HG03575 (cell line): ENCODE measurements around the gene RAP2B.
A peak's percentile ranks its signal among the peaks of the same experiment; 100 is the strongest.

Source experiments
- ATAC-seq: cut with Tn5 transposase; IDR thresholded peaks from one replicate; pipeline ENCODE4 v1.9.1; 2021; ENCODE audit not compliant: unreplicated experiment, insufficient number of reproducible peaks, low FRiP score; ENCODE audit errors: extremely low read depth

RAP2B gene

DNA sequence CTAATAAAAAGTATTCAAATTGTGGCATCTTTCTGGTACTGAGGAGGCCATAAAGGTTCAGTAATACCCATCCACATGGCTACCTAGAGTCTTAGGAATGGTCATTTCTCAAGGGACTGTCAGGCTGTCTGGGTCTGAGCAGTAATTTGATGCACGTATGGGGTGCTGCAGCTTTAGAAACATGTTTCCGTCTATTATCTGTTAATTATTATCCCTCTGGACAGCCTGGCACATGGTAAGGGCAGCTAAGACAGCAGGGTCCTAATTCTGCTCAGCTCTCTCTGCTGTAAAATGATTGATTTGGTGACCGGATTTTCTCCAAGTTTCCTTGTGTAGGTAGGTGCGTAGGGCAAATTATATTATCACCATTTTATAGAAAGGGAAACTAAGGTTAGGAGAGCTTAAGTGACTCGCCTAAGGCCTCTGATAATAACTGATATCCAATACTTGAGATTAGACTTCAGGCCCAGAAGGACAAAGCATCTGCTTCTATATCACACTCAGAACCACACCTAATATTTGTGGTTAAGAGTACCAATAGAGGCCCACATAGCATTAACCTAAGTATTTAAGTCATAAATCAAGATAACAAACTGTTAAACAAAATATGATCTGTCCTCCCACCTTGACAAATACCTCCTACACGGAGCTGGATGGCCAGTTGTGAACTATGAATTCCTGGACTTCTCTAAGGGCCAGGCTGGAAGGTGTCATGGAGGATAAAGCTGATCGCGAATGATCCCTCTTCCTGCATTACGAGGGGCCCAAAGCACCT lies 2.9 kb upstream of the RAP2B start:
- no peak for ATAC-seq

DNA sequence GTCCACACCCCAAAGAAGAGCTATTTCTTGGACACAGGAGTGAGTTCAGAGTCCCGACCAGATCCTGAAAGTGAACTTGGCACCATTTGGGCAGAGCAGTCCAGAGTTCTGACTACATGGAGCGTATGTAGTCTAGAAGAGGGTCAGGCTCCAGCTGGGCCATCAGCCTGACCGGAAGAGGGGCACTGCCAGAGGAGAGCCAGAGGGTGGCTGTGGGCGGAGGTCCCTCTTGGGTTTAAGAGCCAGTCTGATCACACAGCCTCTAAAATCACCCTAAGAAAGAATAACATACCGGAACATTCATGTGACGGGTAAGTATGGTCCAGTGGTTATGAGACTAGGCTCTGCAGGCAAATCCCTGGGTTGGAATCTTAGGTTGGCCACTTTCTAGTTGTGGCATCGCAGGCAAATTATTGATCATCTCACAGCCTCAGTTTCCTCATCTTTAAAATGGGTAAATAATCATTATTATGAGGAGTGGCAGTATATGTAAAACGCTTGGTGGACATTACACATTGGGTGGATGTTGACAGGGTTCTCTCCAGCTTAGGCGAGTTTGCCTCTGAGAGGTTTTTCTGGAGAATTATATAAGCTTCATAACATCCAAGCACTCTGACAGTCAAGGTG lies 2.1 kb upstream of the RAP2B start:
- no peak for ATAC-seq

DNA sequence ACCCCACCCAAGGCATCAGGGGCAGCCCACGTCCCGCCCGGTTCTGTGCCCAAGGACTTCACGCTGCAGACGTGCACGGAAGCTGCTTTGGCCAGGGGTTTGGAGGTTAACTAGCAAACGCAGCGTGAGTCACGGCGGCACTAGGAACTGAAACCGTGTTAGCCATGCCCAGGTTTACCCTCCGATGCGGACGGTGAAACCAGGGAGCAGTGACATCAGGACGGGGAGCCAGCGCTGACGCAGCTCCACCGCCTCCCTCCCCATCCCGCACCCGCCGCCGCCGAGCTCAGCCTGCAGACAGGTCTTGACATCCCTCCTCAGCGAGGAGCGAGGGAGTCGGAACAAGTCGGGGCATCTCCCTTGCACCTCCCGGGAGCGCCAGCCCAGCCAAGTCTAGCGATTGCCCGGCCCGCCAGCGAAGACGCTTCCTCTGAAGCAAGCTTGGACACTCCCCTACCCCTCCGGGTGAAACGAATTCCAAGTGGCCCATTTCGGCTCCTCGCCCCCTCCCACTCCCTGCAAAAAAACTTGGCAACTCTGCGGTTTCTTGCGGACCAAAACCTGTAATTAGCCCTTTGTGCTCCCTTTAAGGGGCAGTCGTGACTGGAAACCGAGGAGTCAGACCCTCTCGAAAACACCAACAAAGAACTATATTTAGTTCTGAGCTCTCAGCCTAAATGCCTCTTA lies 1.4 kb upstream of the RAP2B start:
- ATAC-seq = no peak

DNA sequence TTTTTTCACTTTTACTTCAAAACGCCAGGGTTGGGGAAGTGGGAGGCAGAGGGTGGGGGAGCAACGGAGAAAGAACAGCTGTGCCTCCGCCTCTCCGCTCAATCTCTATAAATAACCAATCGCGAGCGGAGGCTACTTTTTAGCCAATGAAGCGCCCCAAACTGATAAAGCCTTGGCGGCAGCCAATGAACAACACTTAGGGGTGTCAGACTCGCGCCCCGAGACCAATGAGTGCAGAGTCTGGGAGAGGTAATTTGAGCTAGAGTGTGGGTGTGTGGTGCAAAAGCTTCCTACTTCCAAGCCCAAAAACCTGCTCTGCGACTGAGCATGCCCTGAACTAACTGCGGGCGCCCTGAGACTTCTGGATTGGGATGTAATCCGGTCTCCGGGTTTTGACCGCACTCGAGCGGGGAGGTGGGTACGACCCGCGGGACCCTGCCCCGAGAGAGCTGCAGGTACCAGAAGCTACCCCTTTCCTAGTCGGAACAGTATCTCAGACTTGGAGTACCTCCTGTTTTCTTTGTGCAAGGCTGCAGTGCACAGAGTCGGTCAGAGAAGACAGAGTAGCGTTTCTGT lies 800 bp upstream of the RAP2B start:
- ATAC-seq = peak; percentile 87

DNA sequence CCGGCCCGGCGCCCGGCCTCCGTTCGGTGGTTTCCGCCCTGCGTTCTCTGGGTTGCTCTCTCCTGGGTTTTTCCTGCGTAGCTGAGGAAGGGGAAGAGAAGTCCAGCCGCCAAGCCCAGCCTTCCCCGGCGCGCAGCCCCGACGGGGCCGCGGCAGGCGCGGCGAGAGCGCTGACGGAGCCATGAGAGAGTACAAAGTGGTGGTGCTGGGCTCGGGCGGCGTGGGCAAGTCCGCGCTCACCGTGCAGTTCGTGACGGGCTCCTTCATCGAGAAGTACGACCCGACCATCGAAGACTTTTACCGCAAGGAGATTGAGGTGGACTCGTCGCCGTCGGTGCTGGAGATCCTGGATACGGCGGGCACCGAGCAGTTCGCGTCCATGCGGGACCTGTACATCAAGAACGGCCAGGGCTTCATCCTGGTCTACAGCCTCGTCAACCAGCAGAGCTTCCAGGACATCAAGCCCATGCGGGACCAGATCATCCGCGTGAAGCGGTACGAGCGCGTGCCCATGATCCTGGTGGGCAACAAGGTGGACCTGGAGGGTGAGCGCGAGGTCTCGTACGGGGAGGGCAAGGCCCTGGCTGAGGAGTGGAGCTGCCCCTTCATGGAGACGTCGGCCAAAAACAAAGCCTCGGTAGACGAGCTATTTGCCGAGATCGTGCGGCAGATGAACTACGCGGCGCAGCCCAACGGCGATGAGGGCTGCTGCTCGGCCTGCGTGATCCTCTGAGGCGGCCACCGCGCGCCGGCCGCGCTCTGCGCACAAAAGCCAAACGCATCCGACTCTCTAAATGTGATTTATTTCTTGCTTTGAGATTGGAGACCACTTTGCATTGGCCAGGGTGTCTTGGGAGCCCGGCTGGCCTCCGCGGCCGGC lies 727 bp downstream of the RAP2B start:
- no peak for ATAC-seq

DNA sequence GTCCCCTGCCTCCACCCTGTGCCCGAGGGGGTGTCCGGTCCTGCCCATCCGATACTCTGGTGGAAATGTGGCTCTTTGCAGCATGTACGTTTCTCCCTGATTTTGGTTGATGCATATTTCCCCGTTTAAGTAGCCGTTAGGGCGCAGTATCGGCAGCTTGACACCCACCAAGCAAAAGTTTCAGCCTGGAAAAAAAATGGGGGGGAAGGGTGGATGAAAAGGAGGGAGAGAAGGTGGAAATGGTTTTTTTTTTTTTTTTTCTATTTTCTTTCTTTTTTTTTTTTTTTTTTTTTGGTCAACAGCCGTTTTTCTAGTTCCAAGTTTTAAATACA lies 1.3 kb downstream of the RAP2B start:
- no peak for ATAC-seq

DNA sequence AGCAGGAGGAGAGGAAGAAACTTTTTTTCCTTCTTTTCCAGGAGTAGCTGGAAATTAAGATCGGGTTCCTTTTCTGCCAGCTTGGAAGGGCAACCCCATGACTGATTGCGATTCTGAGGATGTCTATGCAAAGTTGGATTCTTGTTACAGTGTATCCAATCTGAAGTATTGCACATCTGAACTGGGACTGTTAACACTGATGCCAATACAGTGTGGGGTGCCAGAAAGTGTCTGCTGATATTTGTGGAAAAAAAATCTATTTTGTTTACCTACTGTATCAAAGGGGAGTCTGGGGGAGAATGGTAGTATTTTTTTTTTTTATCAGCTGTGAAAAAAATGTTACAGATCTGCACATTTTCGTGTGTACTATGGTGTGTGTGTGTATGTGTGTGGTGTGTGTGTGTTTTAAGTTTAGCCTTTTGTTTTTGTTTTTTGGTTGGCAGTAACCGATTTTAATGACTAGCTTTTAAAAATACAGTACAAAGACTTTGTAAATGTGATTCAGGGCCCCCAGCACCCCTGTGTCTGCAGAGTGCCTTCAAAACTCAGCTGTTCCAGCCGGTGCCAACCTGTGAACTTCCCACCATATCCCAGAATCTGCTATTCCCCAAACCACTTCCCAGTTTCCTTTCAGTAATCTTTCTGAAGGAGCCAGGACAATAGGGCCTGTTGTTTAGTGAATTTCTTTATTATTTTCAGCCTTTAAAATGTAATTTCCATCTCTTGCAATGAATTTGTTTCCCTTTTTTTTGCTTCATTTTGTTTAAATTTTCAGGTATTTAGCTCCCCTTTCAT lies 1.9 kb downstream of the RAP2B start:
- ATAC-seq = no peak

DNA sequence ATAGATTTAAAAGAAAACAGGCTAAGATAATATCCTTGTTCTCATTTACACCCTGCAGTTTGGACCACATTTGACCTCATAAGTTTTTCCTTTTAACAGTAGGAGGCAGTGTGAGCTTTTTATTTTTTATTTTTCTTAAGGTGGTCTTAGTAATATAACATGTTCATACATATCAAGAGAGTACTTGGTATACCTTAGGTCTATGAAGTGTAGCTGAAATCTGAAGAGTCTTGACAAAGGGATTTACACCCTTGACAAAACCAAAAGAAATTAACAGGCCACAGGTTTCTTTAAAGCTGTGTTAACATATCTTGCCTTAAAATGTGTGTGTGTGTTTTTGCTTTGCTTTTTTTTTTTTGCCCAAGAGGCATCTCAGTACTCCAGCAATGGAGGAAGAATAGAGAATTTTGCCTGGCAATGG lies 3.2 kb downstream of the RAP2B start:
- ATAC-seq = no peak

DNA sequence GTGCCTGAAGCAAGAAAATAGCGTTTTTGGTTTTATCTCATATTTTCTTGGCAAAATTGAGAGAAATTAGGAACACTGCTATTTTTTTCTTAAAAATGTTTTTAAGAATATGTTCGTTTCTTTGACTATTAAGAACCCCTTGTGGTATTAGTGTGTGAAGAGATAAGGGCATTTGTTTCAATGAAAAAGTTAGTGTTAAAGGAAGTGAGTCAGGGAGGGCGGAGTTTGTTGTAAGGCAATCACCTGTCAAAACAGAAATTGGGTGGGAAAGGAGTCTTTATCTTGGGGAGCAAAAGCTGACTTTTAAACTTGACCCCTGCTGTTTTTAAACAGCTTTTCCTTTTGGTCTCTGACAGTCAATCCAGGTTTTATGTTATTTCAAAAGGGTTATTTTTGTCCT lies 4.2 kb downstream of the RAP2B start:
- ATAC-seq = no peak

DNA sequence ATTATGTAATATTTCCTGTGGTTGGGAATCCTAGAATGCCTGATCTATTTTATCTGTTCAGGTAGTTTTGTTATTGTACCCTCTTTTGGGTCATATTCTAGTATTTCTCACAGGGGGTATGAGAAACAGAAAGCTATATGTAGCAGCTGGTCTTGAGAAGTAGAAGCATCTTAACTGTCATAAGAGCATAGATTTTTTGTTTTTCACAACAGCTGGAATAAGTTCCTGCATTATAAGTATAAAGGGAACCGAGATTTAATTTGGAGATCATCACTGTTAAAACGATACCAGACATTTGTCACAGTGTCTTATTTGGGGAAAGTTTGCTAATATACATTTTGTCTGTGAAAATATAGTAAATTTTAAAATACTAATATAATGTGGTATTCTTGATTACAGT lies 4.8 kb downstream of the RAP2B start:
- no peak for ATAC-seq

DNA sequence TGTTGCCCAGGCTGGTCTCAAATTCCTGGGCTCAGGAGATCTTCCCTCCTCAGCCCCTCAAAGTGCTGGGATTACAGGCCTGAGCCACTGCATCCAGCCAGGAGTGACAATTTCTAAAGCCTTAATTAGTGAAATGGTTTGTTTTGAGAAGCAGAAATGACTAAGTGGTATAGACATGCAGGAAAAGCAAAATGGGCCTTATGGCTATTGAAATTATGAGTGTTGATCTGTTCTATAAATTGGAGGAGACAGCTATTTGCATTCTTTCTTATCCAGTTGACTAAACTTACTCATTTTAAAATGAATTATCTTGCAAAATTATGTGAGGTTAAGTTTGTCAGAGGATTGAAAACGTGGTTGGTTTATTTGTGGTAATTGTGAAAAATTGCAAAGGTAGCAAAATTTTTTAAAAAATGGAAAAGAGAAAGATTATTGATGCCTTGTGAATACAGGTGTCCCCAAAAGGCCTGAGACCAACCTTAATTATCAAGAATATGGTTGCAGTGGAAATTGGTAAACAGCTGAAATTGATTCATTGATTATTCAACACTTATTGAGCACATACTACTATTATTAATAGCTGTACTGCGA lies 7.9 kb downstream of the RAP2B start:
- no peak for ATAC-seq

DNA sequence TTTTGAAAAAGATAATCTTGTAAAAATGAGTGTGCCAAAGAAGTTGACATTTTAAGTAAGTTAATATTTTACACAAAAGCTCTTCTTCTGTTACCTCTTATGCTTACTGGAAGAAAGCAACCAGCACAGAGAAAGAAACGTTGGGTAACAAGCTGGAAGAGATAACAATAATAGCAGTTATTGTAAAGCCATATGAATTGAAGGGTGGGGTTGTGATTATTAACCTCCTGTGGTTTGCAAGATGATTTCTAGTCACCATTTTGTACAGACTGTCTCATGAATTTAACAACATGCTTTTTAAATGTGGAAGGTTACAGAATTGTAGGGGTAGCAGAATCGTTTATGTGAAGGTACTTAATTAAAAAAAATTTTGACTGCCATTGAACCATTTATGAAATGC lies 9.2 kb downstream of the RAP2B start:
- no peak for ATAC-seq

DNA sequence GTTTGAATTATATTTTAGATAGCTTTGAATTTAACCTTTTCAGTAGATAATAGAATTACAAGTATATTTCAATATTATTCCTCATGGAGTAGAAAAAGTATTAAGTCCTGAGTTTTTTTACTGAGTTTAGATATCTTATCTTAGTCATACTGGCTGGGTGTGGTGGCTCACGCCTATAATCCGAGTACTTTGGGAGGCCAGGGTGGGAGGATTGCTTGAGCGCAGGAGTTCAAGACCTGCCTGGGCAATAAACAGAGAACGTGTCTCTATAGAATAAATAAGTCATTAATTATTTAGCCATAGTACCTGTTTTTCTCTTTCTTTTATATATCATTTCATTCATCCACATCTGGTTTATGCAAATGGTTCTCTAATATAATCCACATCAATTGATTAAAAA lies 9.9 kb downstream of the RAP2B start:
- no peak for ATAC-seq

DNA sequence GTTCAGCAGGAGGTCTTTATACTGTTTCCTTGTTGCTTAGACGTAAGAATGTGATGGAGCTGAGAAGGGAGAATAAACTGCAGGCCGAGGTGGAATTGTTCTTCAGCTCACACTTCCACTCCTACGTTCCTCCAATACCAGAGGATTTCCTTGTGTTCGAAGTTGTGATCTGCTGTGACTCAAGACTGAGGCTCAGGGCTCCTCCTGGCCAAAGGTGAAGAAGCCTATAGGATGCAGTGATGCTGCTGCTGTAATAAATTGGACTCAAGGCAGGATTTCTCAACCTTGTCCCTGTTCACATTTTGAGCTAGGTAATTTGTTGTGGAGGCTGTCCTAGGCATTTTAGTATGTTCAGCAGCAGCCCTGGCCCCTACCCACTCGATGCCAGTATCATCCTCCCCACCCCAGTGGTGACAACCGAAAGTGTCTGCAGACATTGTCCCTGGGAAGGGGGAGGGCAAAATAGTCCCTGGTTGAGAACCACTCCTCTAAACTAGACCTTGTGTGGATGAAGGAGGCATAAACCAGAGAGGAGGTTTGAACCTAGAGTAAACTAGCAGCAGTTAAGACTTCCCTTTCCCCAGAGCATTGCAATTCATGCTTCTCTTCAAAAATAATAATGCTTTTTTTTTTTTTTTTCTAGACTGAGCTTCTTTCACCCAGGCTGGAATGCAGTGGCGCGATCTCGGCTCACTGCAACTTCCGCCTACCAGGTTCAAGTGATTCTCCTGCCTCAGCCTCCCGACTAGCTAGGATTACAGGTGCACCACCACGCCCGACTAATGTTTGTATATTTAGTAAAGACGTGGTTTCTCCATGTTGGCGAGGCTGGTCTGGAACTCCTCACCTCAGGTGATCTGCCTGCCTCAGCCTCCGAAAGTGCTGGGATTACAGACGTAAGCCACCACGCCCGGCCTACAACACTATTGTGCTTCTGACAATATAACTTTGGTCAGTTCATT lies 11.1 kb downstream of the RAP2B start:
- no peak for ATAC-seq

DNA sequence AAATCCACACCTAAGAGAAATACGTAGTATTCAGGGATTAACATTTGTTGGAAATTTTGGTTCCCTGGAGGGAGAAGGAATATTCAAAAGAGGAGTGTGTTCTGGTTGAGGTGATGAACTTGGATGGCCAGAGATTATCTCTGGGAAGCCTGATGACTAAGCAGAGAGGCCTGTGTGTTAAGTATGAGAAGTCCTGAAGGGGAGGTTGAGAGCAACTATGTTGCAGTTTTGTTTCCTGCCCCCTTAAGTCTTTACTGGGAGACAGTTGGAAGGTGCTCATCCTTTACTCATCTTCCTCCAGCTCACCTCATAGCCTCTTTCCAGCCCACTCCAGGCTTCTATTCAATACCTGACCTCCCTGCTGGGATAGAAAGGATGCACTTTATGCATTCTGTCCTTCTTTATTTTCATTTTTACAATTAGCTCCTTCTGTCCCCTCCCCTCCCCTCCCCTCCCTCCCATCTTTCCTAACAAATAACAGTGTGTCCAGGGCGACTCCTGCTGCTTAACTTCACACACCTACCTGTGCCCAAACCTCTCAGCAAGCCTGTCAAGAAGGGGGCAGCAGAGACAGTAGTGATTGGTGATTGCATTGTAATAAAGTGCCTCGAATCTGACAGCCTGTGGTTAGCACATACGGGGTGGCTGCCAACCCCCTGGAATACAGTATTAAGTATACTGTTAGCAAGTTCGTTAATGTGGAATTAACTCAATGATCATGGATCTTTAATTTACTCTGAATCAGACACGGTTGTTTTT lies 11.9 kb downstream of the RAP2B start:
- ATAC-seq = no peak

DNA sequence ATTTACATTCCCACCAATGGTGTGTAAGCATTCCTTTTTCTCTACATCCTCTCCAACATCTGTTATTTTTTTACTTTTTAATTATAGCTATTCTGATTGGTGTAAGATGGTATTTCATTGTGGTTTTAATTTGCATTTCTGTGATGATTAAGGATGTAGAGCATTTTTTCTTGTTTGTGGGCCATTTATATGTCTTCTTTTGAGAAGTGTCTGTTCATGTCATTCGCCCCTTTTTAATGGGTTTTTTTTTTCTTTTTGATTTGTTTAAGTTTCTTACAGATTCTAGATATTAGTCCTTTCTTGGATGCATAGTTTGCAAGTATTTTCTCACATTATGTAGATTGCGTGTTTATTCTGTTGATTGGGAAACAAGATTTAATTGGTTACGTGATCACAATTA lies 14.2 kb downstream of the RAP2B start:
- no peak for ATAC-seq
